ENCODE measurements around the gene TCEA3. TPM values are rescaled to one million over a fixed set of nuclear protein-coding genes. Genes with fewer than 3 reads are reported as not detected.

Gene TCEA3
- total RNA-seq, 1 donor from 2014 or later, result 26.5 TPM

DNA sequence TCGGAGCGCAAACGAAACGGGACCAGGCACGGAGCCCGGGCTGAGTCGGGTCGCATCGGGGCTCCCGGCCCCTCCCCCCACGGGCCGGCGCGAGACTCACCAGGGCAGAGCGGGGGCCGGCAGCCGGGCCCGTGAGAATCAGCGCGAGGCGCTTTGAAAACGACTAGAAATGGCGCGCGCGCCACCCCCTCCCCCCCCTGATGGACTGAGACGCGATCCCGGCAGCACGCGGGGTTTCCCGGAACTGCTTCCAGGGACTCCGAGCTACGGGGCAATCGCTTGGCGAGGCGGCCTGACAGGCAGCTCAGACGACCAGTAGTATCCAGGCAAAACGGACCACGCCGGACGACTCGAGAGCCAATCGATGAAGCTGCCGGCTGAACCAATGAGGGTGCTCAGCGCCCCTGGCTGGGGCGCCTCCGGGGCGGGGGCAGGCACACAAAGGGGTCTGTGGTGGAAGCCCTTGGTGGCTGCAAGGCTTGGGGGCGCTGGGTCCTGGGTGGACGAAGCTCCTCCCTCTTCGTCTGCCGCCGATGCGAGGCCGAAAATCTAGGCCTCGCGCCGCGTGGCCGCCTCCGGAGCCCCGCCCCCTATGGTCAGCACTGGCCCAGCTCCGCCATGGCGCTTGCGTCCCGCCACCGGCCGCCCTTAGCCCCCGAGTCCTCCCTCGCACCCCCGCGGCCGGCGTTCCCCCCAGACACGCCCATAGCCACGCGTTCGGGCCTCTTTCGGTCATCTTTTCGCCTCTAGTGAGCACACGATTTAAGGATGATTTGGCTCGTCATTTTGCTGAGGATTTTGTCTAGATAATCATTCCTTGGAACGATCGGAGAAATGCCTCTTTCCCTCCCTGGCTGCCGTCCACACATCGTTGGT, 80.2 kb downstream of the TCEA3 start, which contains the start of gene HNRNPR:
TSS of gene HNRNPR (minus strand) at position 174 of the 876 bp plus-strand sequence. CDS start 3,276 bp downstream, outside the sequence.
- TF ChIP-seq POLR2A (IDR thresholded peaks at IDR 0.05) (peak in 1 of 2 donors; percentile 94), POLR2AphosphoS5 (IDR thresholded peaks at IDR 0.05; ENCODE audit: insufficient read depth in 1 of 2, low read depth in 1 of 2) (peak; percentile 64 to 89)
- TF ChIP-seq, protein P1, sequence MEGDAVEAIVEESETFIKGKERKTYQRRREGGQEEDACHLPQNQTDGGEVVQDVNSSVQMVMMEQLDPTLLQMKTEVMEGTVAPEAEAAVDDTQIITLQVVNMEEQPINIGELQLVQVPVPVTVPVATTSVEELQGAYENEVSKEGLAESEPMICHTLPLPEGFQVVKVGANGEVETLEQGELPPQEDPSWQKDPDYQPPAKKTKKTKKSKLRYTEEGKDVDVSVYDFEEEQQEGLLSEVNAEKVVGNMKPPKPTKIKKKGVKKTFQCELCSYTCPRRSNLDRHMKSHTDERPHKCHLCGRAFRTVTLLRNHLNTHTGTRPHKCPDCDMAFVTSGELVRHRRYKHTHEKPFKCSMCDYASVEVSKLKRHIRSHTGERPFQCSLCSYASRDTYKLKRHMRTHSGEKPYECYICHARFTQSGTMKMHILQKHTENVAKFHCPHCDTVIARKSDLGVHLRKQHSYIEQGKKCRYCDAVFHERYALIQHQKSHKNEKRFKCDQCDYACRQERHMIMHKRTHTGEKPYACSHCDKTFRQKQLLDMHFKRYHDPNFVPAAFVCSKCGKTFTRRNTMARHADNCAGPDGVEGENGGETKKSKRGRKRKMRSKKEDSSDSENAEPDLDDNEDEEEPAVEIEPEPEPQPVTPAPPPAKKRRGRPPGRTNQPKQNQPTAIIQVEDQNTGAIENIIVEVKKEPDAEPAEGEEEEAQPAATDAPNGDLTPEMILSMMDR (IDR thresholded peaks at IDR 0.05), result no peak
- no peaks in the 10 kb centered on the region for H3K36me3 ChIP-seq
- intact Hi-C loops (cut with DNase I), result no loop called here
- DNase-seq (ENCODE audit: extremely low spot score in 2 of 2), result peak; percentile 99 to 100
- H3K4me1 ChIP-seq, result peaks cover 43% of the 10 kb centered on the region
- peak within 1 kb of the TSS; percentile 91 for H3K27ac ChIP-seq
- H3K9me3 ChIP-seq, result no peaks in the 10 kb centered on the region
- peak within 1 kb of the TSS; percentile 77 to 96 for H3K4me3 ChIP-seq
- H3K27me3 ChIP-seq, result no peaks in the 10 kb centered on the region

GRCh38 chr1:23343221-23344110, 81.1 kb downstream of the TCEA3 start:
- H3K4me1 ChIP-seq, result peaks cover 52% of the 10 kb centered on the region
- H3K9me3 ChIP-seq, result no peaks in the 10 kb centered on the region

GRCh38 chr1:23341931-23342692, 82.4 kb downstream of the TCEA3 start:
- Histone ChIP-seq H3K9me3 (no peaks in the 10 kb centered on the region), H3K27ac (peak overlapping the region; percentile 91), H3K36me3 (peaks cover 0 to 11% of the 10 kb centered on the region in 2 donors), H3K4me3 (peak overlapping the region; percentile 77 to 96), H3K4me1 (peaks cover 52% of the 10 kb centered on the region), H3K27me3 (no peaks in the 10 kb centered on the region)
- intact Hi-C loops (cut with DNase I), result no loop called here
- no peak for DNase-seq (ENCODE audit: extremely low spot score in 2 of 2)
- TF ChIP-seq POLR2A (IDR thresholded peaks at IDR 0.05) (no peak), POLR2AphosphoS5 (IDR thresholded peaks at IDR 0.05; ENCODE audit: insufficient read depth in 1 of 2, low read depth in 1 of 2) (no peak)
- TF ChIP-seq, protein P1 (IDR thresholded peaks at IDR 0.05), result no peak

More at GRCh38 chr1:23343221-23344110, 81.1 kb downstream of the TCEA3 start:
- no peak for DNase-seq (ENCODE audit: extremely low spot score in 2 of 2)
- H3K4me3 ChIP-seq, result peak overlapping the region; percentile 77 to 96
- intact Hi-C loops (cut with DNase I), result no loop called here
- H3K36me3 ChIP-seq, result no peaks in the 10 kb centered on the region
- TF ChIP-seq, protein P1 (IDR thresholded peaks at IDR 0.05), result no peak
- no peak for TF ChIP-seq POLR2AphosphoS5 (IDR thresholded peaks at IDR 0.05; ENCODE audit: insufficient read depth in 1 of 2, low read depth in 1 of 2)
- TF ChIP-seq POLR2A (IDR thresholded peaks at IDR 0.05), result no peak
- H3K27me3 ChIP-seq, result no peaks in the 10 kb centered on the region
- peak overlapping the region; percentile 91 for H3K27ac ChIP-seq

GRCh38 chr1:23339632-23340031, 84.9 kb downstream of the TCEA3 start:
- peaks cover 0 to 29% of the 10 kb centered on the region in 2 donors for H3K36me3 ChIP-seq
- no peaks in the 10 kb centered on the region for H3K9me3 ChIP-seq
- intact Hi-C loops (cut with DNase I), result no loop called here
- TF ChIP-seq, protein P1 (IDR thresholded peaks at IDR 0.05), result no peak
- TF ChIP-seq POLR2A (IDR thresholded peaks at IDR 0.05), result no peak
- H3K4me1 ChIP-seq, result peaks cover 46% of the 10 kb centered on the region
- no peaks in the 10 kb centered on the region for H3K27me3 ChIP-seq
- H3K4me3 ChIP-seq, result no peak overlapping the region
- no peak overlapping the region for H3K27ac ChIP-seq
- DNase-seq (ENCODE audit: extremely low spot score in 2 of 2), result no peak
